Naive B cell (primary cell): ENCODE results near the gene CCDC174. TPM values are rescaled to one million over a fixed set of nuclear protein-coding genes. Genes with fewer than 3 reads are reported as not detected.

Experiments
- ATAC-seq, 2 donors: fragments of 150-1000 bp; cut with Tn5 transposase; 2 replicates each; pipeline ENCODE4 v1.10.0; 2021; ENCODE audit warnings: low read depth in 2 of 2, mild to moderate bottlenecking in 2 of 2, moderate library complexity in 2 of 2
- DNase-seq: peaks from one replicate; pipeline ENCODE4 v3.0.0; 2022
- H3K27ac Mint-ChIP-seq, 6 donors: one replicate each; pipeline ENCODE4 v1.8.0; 2020 to 2022; ENCODE audit warnings: mild to moderate bottlenecking in 6 of 6, mixed read lengths in 6 of 6, moderate library complexity in 5 of 6, inconsistent platforms in 2 of 6
- H3K27me3 Mint-ChIP-seq, 3 donors: one replicate each; pipeline ENCODE4 v1.8.0; 2021 to 2022; ENCODE audit warnings: mixed read lengths in 3 of 3, mild to moderate bottlenecking in 1 of 3
- H3K36me3 Mint-ChIP-seq, 2 donors: one replicate each; pipeline ENCODE4 v1.8.0; 2020 to 2022; ENCODE audit warnings: mixed read lengths in 2 of 2, inconsistent platforms in 1 of 2, mild to moderate bottlenecking in 1 of 2
- H3K4me1 Mint-ChIP-seq, 3 donors: one replicate each; pipeline ENCODE4 v1.8.0; 2020 to 2022; ENCODE audit warnings: mixed read lengths in 3 of 3, inconsistent platforms in 1 of 3, mild to moderate bottlenecking in 1 of 3, moderate library complexity in 1 of 3
- H3K4me3 Mint-ChIP-seq, 8 donors: one replicate each; pipeline ENCODE4 v1.8.0; 2020 to 2022; ENCODE audit warnings: mild to moderate bottlenecking in 8 of 8, mixed read lengths in 8 of 8, moderate library complexity in 8 of 8, inconsistent platforms in 2 of 8
- H3K9me3 Mint-ChIP-seq, 7 donors: one replicate each; pipeline ENCODE4 v1.8.0; 2020 to 2022; ENCODE audit warnings: mixed read lengths in 7 of 7, mild to moderate bottlenecking in 5 of 7, inconsistent platforms in 2 of 7, moderate library complexity in 1 of 7
- polyA plus RNA-seq, 6 donors: library from polyadenylated mRNA; unstranded; fragments of 300-500 nt; fragmentation: Illumina TruSeq; gene quantifications; one replicate each; pipeline ENCODE4 v1.2.3, GENCODE V29; 2021; ENCODE audit warnings: low read depth in 6 of 6

Gene CCDC174
- polyA plus RNA-seq, 6 donors from 2014 or later, result 18.8 to 27.0 (median 22.9) TPM

DNA sequence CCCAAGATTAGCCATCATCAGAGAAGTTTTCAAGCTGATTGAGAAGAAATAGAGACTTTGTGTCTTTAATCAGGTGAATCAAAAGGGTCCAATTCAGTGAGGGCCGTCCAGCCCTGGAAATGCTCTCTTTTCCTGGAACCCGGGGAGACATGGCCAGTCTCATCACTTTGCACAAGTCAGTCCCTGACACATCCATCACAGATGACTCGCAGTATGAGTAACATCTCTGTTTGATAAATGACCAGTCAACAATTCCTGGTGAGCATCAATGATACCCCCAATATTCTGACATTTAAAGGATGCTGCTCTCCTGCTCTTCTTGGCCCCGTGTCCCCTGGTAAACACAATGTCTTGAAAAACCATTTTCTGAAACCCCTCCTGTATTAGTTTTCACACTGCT lies 50.1 kb downstream of the CCDC174 start:
- H3K4me1 Mint-ChIP-seq, result no peaks in the 10 kb centered on the region
- no peak overlapping the region for H3K27ac Mint-ChIP-seq
- H3K4me3 Mint-ChIP-seq, result no peak overlapping the region
- ATAC-seq, result no peak
- peaks cover 0 to 6% (median 4%) of the 10 kb centered on the region in 7 donors for H3K9me3 Mint-ChIP-seq
- peaks cover 0 to 15% of the 10 kb centered on the region in 2 donors for H3K36me3 Mint-ChIP-seq
- no peak for DNase-seq
- no peaks in the 10 kb centered on the region for H3K27me3 Mint-ChIP-seq

DNA sequence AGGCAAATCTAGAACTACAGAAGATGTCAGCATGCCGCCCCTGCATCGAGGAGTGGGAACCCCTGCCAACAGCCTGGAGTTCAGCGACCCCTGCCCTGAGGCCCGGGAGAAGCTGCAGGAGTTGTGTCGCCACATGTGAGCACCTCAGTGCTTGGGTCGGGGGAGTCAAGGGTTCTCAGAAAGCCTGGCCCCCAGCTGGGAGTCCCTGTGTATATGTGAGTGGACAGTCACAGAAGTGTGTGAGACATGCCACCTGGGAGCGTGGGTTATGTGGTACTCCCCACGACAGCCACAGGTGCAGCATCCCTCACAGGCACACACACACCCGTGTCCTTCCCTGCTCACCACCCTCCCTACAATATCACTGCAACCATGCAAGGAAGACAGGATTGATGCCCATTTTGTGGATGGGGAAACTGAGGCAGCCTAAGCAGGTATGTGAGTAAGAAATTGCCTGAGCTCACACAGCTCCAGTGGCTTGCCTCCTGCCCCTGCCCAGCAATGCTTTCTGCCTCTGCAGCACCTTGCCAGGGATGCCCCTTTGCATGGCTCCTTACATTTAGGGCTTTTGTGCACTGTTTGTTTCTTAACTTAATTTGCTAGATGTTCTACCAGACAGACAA lies 51.7 kb downstream of the CCDC174 start:
- no peaks in the 10 kb centered on the region for H3K27me3 Mint-ChIP-seq

GRCh38 chr3:14703791-14704190 lies 52.2 kb downstream of the CCDC174 start:
- Mint-ChIP-seq H3K27ac (no peak overlapping the region), H3K36me3 (peaks cover 0 to 4% of the 10 kb centered on the region in 2 donors), H3K4me3 (no peak overlapping the region), H3K4me1 (no peaks in the 10 kb centered on the region), H3K27me3 (no peaks in the 10 kb centered on the region), H3K9me3 (peaks cover 0 to 4% (median 0%) of the 10 kb centered on the region in 7 donors)
- ATAC-seq (no peak), DNase-seq (no peak)

More for the DNA sequence above, 51.7 kb downstream of the CCDC174 start:
- peaks cover 0 to 10% of the 10 kb centered on the region in 2 donors for H3K36me3 Mint-ChIP-seq
- no peaks in the 10 kb centered on the region for H3K4me1 Mint-ChIP-seq
- H3K27ac Mint-ChIP-seq, result no peak overlapping the region
- peaks cover 0 to 2% (median 1%) of the 10 kb centered on the region in 7 donors for H3K9me3 Mint-ChIP-seq
- DNase-seq, result no peak
- H3K4me3 Mint-ChIP-seq, result no peak overlapping the region
- ATAC-seq, result no peak

DNA sequence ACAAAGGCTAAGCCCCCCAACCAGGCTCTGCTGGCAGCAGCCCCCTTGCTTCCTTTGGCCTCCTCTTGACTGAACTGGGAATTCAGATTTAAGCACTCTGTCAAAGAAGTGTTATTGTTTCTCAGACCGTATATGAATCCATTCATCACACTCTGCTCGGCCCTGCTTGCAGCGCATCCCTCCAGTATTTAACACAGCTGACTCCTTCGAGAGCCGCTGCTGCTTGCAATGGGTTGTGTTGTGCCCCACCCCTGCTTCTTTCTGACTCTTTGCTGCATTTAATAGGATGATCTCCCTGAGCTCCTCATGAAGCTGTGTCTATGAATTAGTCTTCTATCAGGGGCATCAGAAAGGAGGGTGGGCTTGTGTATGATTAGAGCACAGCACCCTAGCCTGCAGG lies 54.5 kb downstream of the CCDC174 start:
- H3K9me3 Mint-ChIP-seq, result peaks cover 0 to 16% (median 2%) of the 10 kb centered on the region in 7 donors
- no peak overlapping the region for H3K27ac Mint-ChIP-seq
- H3K4me3 Mint-ChIP-seq, result no peak overlapping the region
- ATAC-seq, result no peak
- H3K36me3 Mint-ChIP-seq, result no peaks in the 10 kb centered on the region
- H3K4me1 Mint-ChIP-seq, result no peaks in the 10 kb centered on the region
- no peaks in the 10 kb centered on the region for H3K27me3 Mint-ChIP-seq
- no peak for DNase-seq

DNA sequence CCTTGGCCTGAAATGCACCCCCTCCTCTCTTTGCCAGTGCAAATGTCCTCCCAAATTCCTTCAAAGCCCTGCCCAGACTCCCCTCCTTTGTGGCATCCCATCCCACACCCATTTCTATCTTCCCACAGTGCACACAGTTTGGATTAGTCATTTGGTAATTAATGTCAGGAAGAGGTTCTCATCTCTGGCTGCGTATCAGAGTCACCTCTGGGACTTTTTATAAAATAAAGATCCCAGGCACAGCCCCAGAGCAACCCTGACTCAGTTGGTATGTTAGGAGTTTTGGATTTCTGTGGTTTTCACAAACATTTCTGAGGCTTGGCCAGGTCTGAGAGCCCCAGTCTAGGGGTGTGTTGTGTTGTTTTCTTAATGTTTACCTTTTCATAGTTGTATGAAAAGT lies 65.0 kb downstream of the CCDC174 start:
- H3K4me1 Mint-ChIP-seq, result peaks cover 0 to 7% (median 5%) of the 10 kb centered on the region in 3 donors
- DNase-seq, result no peak
- peaks cover 4 to 22% (median 14%) of the 10 kb centered on the region in 7 donors for H3K9me3 Mint-ChIP-seq
- no peak overlapping the region for H3K4me3 Mint-ChIP-seq
- ATAC-seq, result no peak
- peaks cover 0 to 21% (median 0%) of the 10 kb centered on the region in 3 donors for H3K27me3 Mint-ChIP-seq
- H3K36me3 Mint-ChIP-seq, result peaks cover 4 to 12% of the 10 kb centered on the region in 2 donors
- no peak overlapping the region for H3K27ac Mint-ChIP-seq

DNA sequence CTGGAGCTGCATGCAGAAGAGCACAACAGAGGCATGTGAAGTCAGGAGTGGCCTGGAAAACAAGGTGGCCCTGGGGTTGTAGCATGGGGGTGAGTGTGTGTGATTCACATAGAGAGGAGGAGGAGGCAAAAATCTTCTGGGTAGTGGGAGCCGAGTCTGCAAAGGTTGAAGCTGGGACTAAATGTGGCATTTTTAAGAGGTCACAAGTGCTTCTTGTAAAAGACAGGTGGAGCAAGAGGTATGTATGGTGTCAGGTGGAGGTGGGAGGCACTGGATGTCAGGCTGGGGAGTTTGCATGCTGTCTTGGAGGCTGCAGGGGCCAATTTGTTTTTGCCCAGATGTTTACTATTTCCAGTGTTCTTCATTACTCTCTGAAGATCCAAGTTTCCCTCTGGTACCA lies 65.7 kb downstream of the CCDC174 start:
- H3K4me3 Mint-ChIP-seq, result no peak overlapping the region
- H3K27ac Mint-ChIP-seq, result peak overlapping the region in 1 of 6 donors; percentile 30
- peaks cover 0 to 21% (median 0%) of the 10 kb centered on the region in 3 donors for H3K27me3 Mint-ChIP-seq
- peaks cover 4 to 15% (median 9%) of the 10 kb centered on the region in 7 donors for H3K9me3 Mint-ChIP-seq
- H3K36me3 Mint-ChIP-seq, result peaks cover 4 to 15% of the 10 kb centered on the region in 2 donors
- ATAC-seq (no peak), DNase-seq (no peak)
- peaks cover 0 to 10% (median 5%) of the 10 kb centered on the region in 3 donors for H3K4me1 Mint-ChIP-seq

DNA sequence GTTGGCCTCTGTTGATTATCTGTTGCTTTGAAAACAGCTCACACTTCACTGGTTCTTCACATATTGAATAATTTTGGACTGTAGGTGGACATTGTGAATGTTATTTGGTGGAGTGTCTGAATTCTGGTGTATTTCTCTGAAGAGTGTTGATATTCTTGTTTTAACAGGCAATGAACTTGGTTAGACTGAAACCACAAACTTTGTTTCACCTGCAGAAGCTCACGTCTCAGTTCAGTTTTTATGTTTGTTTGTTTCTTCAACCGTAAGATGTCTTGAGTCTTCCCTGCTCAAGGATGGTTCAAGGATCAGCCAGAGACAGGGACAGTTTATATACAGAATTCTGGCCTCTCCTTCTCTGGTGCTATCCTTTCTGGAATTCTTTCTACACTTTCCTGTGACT lies 67.0 kb downstream of the CCDC174 start:
- Mint-ChIP-seq H3K9me3 (peaks cover 0 to 4% (median 1%) of the 10 kb centered on the region in 7 donors), H3K27ac (no peak overlapping the region)
- no peak for ATAC-seq

DNA sequence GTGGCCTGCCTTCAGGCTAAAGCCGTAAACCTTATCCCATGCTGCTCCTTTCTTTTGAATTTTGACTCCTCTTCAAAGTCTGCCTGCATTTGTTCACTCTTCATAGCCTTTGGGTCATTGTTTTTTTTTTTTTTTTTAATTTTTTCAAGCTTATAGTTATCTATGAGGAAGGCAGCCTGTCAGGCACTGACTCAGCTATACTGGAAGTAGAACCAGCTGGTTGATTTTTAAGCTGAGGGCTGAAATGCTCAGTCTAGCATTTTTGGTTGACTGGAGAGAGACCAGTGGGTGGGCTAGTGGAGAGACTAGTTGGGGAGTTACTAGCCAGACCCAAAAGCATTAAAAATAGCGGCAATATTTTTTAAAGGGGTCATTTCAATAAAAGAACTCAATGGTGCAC lies 67.4 kb downstream of the CCDC174 start:
- Mint-ChIP-seq H3K9me3 (peaks cover 0 to 2% (median 0%) of the 10 kb centered on the region in 7 donors), H3K27ac (peak overlapping the region in 1 of 6 donors; percentile 69), H3K4me1 (peaks cover 0 to 10% (median 5%) of the 10 kb centered on the region in 3 donors), H3K27me3 (peaks cover 0 to 16% (median 0%) of the 10 kb centered on the region in 3 donors), H3K36me3 (peaks cover 4 to 7% of the 10 kb centered on the region in 2 donors), H3K4me3 (no peak overlapping the region)
- DNase-seq (no peak), ATAC-seq (no peak)

More for the DNA sequence above, 67.0 kb downstream of the CCDC174 start:
- H3K36me3 Mint-ChIP-seq, result peaks cover 4 to 8% of the 10 kb centered on the region in 2 donors
- DNase-seq, result no peak
- H3K4me3 Mint-ChIP-seq, result no peak overlapping the region
- peaks cover 0 to 16% (median 0%) of the 10 kb centered on the region in 3 donors for H3K27me3 Mint-ChIP-seq
- peaks cover 0 to 10% (median 5%) of the 10 kb centered on the region in 3 donors for H3K4me1 Mint-ChIP-seq

- peaks cover 0 to 2% (median 0%) of the 10 kb centered on the region in 7 donors for H3K9me3 Mint-ChIP-seq
- peaks cover 0 to 14% (median 0%) of the 10 kb centered on the region in 3 donors for H3K27me3 Mint-ChIP-seq
- peak in 1 of 2 donors; percentile 52 for ATAC-seq
- H3K36me3 Mint-ChIP-seq, result peaks cover 4 to 7% of the 10 kb centered on the region in 2 donors
- no peak overlapping the region for H3K27ac Mint-ChIP-seq
- no peak overlapping the region for H3K4me3 Mint-ChIP-seq
- H3K4me1 Mint-ChIP-seq, result peaks cover 0 to 10% (median 5%) of the 10 kb centered on the region in 3 donors
- peak; percentile 0 for DNase-seq
Observed at GRCh38 chr3:14721126-14721864, 69.7 kb downstream of the CCDC174 start.

Other genes with a start within 250 kb of the CCDC174 start
- gene SLC6A6, start 249.2 kb upstream of the CCDC174 start, polyA plus RNA-seq, result 1 to 10 TPM; 4.7 to 9.1 (median 6.2) TPM
- under 1 TPM in 1 of 6 donors, not detected in 5; 0.09 TPM for gene GRIP2, start 111.4 kb upstream of the CCDC174 start, polyA plus RNA-seq
- gene C3orf20, start 23.4 kb downstream of the CCDC174 start, polyA plus RNA-seq, result not detected
- under 1 TPM in 1 of 6 donors, not detected in 5; 0.07 TPM for gene FGD5, start 167.2 kb downstream of the CCDC174 start, polyA plus RNA-seq